ENCODE results near the gene INTS4. TPM values are rescaled to one million over a fixed set of nuclear protein-coding genes. Genes with fewer than 3 reads are reported as not detected.
"Not testable (repeated sequence)": the region's sequence is repeated elsewhere in the genome, so short reads cannot be mapped to it uniquely, and the experiment has no call there.

INTS4 gene
- 22.8 and 32.5 TPM in 2 replicates for total RNA-seq

- DNase-seq (ENCODE audit: low read depth): peak; percentile 99
- TF ChIP-seq, protein P1, sequence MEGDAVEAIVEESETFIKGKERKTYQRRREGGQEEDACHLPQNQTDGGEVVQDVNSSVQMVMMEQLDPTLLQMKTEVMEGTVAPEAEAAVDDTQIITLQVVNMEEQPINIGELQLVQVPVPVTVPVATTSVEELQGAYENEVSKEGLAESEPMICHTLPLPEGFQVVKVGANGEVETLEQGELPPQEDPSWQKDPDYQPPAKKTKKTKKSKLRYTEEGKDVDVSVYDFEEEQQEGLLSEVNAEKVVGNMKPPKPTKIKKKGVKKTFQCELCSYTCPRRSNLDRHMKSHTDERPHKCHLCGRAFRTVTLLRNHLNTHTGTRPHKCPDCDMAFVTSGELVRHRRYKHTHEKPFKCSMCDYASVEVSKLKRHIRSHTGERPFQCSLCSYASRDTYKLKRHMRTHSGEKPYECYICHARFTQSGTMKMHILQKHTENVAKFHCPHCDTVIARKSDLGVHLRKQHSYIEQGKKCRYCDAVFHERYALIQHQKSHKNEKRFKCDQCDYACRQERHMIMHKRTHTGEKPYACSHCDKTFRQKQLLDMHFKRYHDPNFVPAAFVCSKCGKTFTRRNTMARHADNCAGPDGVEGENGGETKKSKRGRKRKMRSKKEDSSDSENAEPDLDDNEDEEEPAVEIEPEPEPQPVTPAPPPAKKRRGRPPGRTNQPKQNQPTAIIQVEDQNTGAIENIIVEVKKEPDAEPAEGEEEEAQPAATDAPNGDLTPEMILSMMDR (IDR thresholded peaks at IDR 0.05; ENCODE audit: insufficient read depth, low read length, poor library complexity, severe bottlenecking): no peak
These were observed at the start of gene INTS4 for GRCh38 chr11:77994434-77995362. Gene INTS4, minus strand, starts transcription at chr11:77994668. Its CDS starts 25 bp downstream, at chr11:77994643.

DNA sequence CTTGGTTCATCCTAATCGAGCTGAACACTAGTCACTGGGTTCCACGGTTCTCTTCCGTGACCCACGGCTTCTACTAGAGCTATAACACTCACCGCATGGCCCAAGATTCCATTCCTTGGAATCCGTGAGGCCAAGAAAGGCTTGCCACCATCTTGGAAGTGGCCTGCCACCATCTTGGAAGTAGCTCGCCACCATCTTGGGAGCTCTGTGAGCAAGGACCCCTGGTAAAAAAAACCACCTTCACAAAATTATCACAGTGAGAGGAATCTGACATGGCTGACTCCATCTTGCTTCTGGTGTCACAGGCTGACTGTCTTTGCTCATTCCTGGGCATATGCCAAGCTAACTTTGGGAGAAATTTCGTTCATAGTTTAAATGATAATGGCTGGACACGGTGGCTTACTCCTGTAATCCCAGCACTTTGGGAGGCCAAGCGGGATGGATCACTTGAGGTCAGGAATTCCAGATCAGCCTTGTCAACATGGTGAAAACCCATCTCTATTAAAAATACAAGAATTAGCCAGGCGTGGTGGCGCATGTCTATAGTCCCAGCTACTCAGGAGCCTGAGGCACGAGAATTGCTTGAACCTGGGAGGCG, 47.5 kb upstream of the INTS4 start:
- TF ChIP-seq, protein P1 (IDR thresholded peaks at IDR 0.05; ENCODE audit: insufficient read depth, low read length, poor library complexity, severe bottlenecking): no peak
- Histone ChIP-seq H3K27me3 (ENCODE audit: control insufficient read depth, insufficient read depth, low read length) (no peaks in the 10 kb centered on the region), H3K4me3 (ENCODE audit: low read depth, low read length) (no peak overlapping the region), H3K36me3 (ENCODE audit: control insufficient read depth, insufficient read depth, low read length) (no peaks in the 10 kb centered on the region)
- DNase-seq (ENCODE audit: low read depth): no peak

More at GRCh38 chr11:77994434-77995362, at the start of gene INTS4:
- Histone ChIP-seq H3K4me3 (ENCODE audit: low read depth, low read length) (peak within 1 kb of the TSS; percentile 77), H3K36me3 (ENCODE audit: control insufficient read depth, insufficient read depth, low read length) (no peaks in the 10 kb centered on the region), H3K27me3 (ENCODE audit: control insufficient read depth, insufficient read depth, low read length) (no peaks in the 10 kb centered on the region)

GRCh38 chr11:78041380-78041719, 46.9 kb upstream of the INTS4 start:
- H3K4me3 ChIP-seq (ENCODE audit: low read depth, low read length); H3K36me3 ChIP-seq (ENCODE audit: control insufficient read depth, insufficient read depth, low read length); DNase-seq (ENCODE audit: low read depth); H3K27me3 ChIP-seq (ENCODE audit: control insufficient read depth, insufficient read depth, low read length): not testable (repeated sequence)

DNA sequence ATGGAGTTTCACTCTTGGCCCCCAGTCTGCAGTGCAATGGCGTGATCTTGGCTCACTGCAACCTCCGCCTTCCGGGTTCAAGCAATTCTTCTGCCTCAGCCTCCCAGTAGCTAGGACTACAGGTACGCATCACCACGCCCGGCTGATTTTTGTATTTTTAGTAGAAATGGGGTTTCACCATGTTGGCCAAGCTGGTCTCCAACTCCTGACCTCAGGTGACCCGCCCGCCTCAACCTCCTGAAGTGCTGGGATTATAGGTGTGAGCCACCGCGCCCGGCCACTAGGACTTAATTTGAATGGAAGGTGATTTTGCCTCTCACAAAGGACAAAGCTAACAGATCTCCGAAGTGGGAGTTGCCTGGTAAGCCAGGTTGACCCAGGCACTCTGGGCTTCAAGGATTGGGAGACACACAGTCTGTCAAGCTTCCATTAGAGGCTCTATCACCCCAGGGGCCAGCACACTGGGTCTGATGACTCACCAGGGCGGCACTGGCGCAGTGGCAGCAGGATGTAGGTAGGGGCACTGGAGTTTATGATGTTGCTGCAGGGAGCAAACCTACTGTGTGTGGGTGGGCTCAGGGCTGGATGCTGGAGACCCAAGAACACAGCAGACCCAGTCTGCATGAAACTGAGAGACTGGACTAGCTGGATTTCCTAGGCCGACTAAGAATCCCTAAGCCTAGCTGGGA, 46.4 kb upstream of the INTS4 start:
- TF ChIP-seq, protein P1 (IDR thresholded peaks at IDR 0.05; ENCODE audit: insufficient read depth, low read length, poor library complexity, severe bottlenecking): no peak
- Histone ChIP-seq H3K27me3 (ENCODE audit: control insufficient read depth, insufficient read depth, low read length) (no peaks in the 10 kb centered on the region), H3K36me3 (ENCODE audit: control insufficient read depth, insufficient read depth, low read length) (no peaks in the 10 kb centered on the region), H3K4me3 (ENCODE audit: low read depth, low read length) (no peak overlapping the region)
- DNase-seq (ENCODE audit: low read depth): no peak

GRCh38 chr11:78039919-78040671, 45.6 kb upstream of the INTS4 start:
- TF ChIP-seq, protein P1 (IDR thresholded peaks at IDR 0.05; ENCODE audit: insufficient read depth, low read length, poor library complexity, severe bottlenecking): no peak
- H3K27me3 ChIP-seq (ENCODE audit: control insufficient read depth, insufficient read depth, low read length): no peaks in the 10 kb centered on the region
- no peak overlapping the region for H3K4me3 ChIP-seq (ENCODE audit: low read depth, low read length)
- no peaks in the 10 kb centered on the region for H3K36me3 ChIP-seq (ENCODE audit: control insufficient read depth, insufficient read depth, low read length)
- DNase-seq (ENCODE audit: low read depth): no peak
